Stimulated activated CD8-positive, alpha-beta memory T cell treated with anti-CD3 and anti-CD28 coated beads, Interleukin-15, amount 100 ng/mL, for 48 hours (primary cell): Measurements from ENCODE around the gene PHLPP1.
"Not testable (repeated sequence)": the region's sequence is repeated elsewhere in the genome, so short reads cannot be mapped to it uniquely, and the experiment has no call there.

Experiments used
- DNase-seq, 2 donors: peaks; one replicate each; pipeline ENCODE4 v3.0.0-alpha.2; 2020; ENCODE audit warnings: low read depth in 2 of 2

Gene PHLPP1

GRCh38 chr18:62717169-62717924, 2.0 kb downstream of the PHLPP1 start:
- peak in 1 of 2 donors; percentile 28 for DNase-seq

- DNase-seq: no peak
These were observed 2.8 kb downstream of the PHLPP1 start for GRCh38 chr18:62717925-62718800.

- no peak for DNase-seq
These were observed 4.7 kb downstream of the PHLPP1 start for GRCh38 chr18:62720048-62720447.

DNA sequence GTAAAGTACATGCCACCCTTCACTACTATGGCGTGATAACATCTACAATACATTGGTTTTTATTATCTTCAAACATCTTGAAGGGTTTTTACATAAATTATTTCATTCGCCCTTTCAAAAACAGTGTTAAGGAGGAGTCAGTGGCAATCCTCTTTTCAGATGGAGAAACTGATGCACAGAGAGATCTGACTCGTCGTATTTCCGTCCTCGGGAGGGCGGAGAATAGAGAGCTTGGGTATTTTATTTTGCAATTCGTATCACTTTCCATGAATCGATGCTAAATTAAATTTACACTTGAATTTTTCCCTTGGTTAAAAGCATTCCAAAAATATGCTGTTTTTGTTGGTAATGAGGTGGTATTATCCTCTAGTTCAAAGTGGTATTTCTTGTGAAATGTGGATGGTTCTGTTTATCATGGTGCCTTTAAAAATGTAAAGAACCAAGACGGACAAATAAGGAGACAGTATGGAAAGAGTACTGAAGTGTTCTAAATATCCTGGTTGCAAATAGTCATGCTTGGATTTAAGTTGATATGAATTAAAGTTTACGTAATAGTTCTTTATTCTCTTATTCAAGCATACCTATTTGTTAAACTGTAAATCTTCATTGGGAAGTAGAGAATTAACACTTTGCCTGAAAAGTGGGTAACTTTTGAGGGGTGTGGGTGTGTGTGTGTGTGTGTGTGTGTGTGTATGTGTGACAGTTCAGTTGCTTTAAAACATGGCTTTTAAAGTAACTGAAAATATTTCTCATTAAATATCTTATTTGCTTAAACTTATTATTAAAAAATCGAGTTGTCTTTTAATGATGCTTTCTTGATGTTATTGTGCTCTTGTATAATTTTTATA, 5.6 kb downstream of the PHLPP1 start:
- no peak for DNase-seq

DNA sequence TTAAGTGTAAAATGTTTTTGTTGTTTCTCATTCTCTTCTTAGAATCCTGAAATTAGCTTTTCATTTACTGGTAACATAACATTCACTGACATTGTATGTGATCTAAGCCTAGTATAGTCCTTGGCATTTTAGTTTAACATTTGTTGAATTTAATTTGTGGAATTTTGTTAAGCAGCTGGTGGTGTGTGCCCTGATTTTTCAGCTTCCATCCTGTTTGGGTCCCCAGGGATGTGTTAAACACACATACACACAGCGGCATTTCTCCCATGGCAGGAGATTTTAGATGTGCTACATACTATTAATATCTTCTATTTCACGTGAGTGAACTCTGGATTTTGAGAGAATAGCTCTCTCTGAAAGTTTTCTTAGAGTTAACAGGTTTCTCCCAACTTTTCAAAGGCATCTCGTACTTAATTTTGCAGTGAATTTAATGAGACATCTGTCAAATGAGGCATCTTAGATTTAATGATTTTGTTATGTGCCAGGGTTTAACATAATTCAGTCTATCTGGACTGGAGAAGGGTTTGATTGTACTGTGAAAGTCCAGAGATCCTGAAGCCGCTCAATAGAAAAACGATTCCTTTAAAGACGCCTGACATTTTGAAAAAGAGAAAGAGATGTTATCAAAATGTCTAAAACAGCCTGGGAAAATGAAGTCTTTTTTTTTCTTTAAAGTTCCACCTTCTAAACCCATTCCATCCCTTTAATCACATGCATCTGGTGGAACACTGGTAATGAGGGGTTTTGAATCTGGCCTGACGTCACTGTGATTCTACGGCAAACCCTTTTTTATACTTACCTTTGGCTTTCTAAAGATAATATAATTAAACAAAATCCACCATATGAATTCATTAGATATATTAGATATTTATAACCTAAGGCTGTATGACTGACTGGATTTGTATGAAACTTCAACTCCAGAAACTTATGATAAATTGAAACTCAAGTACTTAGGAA, 6.8 kb downstream of the PHLPP1 start:
- DNase-seq: no peak

- DNase-seq: no peak
These were observed 8.4 kb downstream of the PHLPP1 start for GRCh38 chr18:62723666-62724281.

DNA sequence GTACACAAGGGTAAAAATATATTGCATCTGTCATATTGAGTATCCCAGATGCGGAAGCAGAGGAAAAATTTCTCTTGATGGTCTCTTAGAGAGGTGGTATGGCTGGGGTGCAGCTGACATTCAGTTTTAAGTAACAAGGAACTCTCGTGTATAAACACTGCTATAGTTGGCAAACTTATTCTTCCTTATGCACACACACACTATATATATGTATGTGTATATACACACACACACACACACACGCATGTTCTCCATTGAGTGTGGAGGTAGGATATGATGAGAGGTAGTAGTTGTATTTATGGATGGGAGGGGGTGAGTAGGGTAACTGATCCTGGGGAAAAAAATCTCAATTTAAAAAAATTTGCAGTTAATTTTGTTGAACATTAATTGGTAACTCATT, 10.6 kb downstream of the PHLPP1 start:
- no peak for DNase-seq

- no peak for DNase-seq
These were observed 12.9 kb downstream of the PHLPP1 start for GRCh38 chr18:62728254-62728653.

DNA sequence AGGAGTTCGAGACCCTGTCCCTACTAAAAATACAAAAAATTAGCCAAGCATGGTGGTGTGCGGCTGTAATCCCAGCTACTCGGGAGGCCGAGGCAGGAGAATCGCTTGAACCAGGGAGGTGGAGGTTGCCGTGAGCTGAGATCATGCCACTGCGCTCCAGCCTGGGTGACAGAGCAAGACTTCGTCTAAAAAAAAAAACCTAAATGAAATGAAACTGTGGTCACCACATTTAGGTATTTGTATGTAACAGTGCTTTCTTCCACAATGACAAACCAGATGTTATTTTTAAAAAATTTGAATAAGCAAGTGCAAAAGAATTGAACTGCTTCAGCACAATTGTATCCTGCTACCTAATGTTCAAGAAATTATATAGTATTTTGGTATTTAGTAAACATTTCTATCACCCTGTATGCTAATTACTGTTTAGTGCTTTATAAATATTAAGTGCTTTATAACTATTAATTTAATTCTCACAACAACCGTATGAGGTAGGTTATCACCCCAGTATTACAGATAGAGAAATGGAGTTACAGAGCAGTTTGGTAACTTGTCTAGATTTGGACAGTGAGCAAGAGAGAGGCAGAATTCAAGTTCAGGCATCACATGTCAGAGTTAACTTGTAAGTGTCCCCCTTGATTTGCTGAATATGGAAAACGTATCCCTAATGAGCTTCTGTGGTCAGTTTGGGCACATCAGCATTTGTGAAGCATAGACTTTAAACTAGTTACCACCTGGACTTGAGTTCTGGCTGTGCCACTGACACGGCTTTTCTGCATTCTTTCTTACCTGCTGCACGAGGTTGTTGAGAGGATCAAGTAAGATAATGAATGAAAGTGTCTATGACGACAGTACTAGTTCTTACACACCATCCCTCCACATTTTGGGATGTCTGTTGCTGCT, 14.4 kb downstream of the PHLPP1 start:
- DNase-seq: no peak

GRCh38 chr18:62730941-62731340, 15.6 kb downstream of the PHLPP1 start:
- DNase-seq: no peak

GRCh38 chr18:62732617-62733016, 17.3 kb downstream of the PHLPP1 start:
- DNase-seq: no peak

GRCh38 chr18:62734290-62734689, 18.9 kb downstream of the PHLPP1 start:
- no peak for DNase-seq

- DNase-seq: no peak
These were observed 20.0 kb downstream of the PHLPP1 start for GRCh38 chr18:62735387-62735786.

DNA sequence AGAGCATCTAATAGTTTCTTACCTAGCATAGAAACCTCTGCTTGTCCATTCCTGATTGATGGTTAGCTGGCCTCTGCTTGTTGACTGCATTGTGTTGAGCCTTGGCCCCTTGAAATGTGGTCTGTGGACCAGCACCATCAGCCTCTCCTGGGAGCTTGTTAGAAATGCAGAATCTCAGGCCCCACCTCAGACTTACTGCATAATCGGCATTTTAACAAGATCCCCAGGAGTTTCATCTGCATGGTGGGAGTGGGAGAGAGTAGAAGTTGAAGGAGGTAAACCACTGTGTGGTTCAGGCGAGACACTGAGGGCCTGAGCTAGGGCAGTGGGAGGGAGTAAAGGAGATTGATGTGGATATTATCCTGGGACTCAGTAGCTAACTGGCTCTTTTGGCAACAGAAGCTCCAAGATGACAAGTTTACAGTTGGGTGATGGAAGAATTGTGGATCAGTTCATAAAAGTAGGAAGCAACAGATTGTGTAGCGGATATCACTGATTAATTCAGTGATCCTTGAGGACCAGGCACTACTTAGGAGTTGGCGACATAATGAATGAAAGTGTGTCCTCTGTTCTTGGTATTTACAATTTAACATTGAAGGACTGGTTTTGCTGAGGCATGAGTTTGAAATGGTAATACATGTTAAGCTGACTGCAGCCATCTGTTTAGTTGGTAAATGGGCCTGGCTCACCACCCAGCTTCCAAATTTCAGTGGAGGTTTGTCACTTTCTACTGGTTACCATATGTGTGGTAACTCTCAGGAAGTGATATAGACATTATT, 20.9 kb downstream of the PHLPP1 start:
- DNase-seq: no peak

DNA sequence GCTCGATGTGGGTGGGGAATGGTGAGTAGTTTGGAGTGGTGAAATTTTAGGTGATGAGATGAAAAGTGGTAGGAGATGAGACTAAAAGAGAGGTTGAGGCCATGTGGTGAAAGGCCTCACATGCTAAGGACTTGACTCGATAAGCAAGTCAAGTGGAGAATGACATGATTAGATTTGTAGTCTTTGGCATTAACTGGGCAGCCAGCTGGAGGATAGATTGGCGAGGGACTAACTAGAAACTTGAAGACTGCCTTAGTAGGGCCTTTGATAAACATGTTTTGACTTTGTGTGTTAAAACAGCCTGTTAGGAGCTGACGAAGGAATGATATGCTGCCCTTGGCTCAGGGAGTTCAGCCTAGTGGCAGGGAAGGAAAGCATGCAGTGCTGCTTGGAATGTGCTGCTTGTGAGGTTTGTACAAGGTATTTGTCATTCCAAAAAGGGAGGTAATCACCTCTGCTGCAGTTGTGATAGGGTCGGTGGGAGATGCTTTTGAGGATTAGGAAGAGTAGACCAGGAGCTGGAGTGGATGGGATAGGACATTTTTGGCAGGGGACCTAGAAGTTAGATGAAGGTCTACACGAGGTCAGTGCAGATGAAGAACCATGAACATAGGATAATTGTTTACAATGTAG, 22.0 kb downstream of the PHLPP1 start:
- no peak for DNase-seq

- no peak for DNase-seq
These were observed 23.3 kb downstream of the PHLPP1 start for GRCh38 chr18:62738639-62739038.

DNA sequence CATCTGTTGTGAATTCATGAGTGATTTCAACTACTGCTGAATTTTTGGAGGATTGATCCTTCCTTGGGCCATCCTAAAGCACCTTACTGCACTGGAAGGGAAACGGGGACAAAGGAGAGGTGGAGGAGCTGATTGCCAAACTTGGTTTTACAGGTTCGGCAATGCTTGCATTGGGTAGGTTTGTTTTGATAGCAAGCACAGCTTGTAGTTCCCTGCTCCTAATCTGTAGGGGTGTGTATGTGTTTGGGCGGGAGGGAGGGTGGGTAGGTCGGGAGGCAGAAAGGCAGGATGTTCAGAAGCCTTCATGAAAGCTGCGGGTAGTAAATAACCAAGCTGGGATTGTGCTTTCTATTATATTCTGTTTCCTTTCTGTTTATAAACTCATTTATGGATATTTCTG, 24.6 kb downstream of the PHLPP1 start:
- DNase-seq: no peak

DNA sequence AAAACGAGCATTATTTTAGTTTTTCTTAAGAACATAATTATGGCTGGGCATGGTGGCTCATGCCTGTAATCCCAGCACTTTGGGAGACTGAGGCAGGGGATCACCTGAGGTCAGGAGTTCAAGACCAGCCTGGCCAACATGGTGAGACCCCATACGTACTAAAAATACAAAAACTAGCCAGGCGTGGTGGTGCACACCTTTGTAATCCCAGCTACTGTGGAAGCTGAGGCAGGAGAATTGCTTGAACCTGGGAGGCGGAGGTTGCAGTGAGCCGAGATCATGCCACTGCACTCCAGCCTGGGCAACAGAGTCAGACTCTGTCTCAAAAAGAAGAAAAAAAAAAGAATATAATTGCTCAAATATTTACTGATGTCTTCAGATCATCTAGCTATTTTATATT, 25.3 kb downstream of the PHLPP1 start:
- DNase-seq: not testable (repeated sequence)
